Type B pancreatic cell (in vitro differentiated cells): Measurements from ENCODE around the gene HNF4A. TPM values are rescaled to one million over a fixed set of nuclear protein-coding genes. Genes with fewer than 3 reads are reported as not detected.

Experiments used
- DNase-seq: peaks from one replicate; pipeline ENCODE4 v3.0.0; 2021; ENCODE audit warnings: mixed read lengths; ENCODE audit not compliant: unreplicated experiment; ENCODE audit errors: extremely low spot score
- H3K27ac Mint-ChIP-seq: 2 replicates; pipeline ENCODE4 v1.8.0; 2021; ENCODE audit warnings: mild to moderate bottlenecking, mixed read lengths
- H3K27me3 Mint-ChIP-seq: 2 replicates; pipeline ENCODE4 v1.8.0; 2021; ENCODE audit warnings: mixed read lengths
- H3K36me3 Mint-ChIP-seq: 2 replicates; pipeline ENCODE4 v1.8.0; 2021; ENCODE audit warnings: mixed read lengths
- H3K4me1 Mint-ChIP-seq: one replicate; pipeline ENCODE4 v1.8.0; 2021; ENCODE audit warnings: mixed read lengths; ENCODE audit not compliant: unreplicated experiment
- H3K4me3 Mint-ChIP-seq: 2 replicates; pipeline ENCODE4 v1.8.0; 2021; ENCODE audit warnings: mild to moderate bottlenecking, mixed read lengths
- H3K9me3 Mint-ChIP-seq: 2 replicates; pipeline ENCODE4 v1.8.0; 2021; ENCODE audit warnings: mixed read lengths
- CTCF ChIP-seq: fragments of 200-600 bp; sonication (generic); conservative IDR thresholded peaks from 2 replicates; pipeline ENCODE4 v1.5.0; 2021; ENCODE audit warnings: antibody characterized with exemption, mild to moderate bottlenecking
- total RNA-seq: library from RNA; stranded (reverse); gene quantifications from 2 replicates; pipeline ENCODE4 v1.2.1, GENCODE V29; 2021; ENCODE audit warnings: low replicate concordance

Gene HNF4A
- total RNA-seq, 1 donor from 2014 or later = 19.9 TPM

GRCh38 chr20:44431118-44431501 lies 75.6 kb downstream of the HNF4A start:
- no peak for DNase-seq
- Mint-ChIP-seq H3K9me3 (no peaks in the 10 kb centered on the region), H3K36me3 (no peaks in the 10 kb centered on the region), H3K27me3 (peaks cover 15% of the 10 kb centered on the region), H3K4me3 (no peak overlapping the region), H3K4me1 (no peaks in the 10 kb centered on the region), H3K27ac (no peak overlapping the region)
- no peak for TF ChIP-seq CTCF

GRCh38 chr20:44431502-44432234 lies 76.2 kb downstream of the HNF4A start:
- Mint-ChIP-seq H3K36me3 (no peaks in the 10 kb centered on the region), H3K27ac (no peak overlapping the region), H3K9me3 (no peaks in the 10 kb centered on the region), H3K4me3 (no peak overlapping the region), H3K4me1 (no peaks in the 10 kb centered on the region), H3K27me3 (peaks cover 15% of the 10 kb centered on the region)
- DNase-seq = no peak
- TF ChIP-seq CTCF = no peak

GRCh38 chr20:44432618-44433577 lies 77.4 kb downstream of the HNF4A start:
- Mint-ChIP-seq H3K27ac (no peak overlapping the region), H3K9me3 (no peaks in the 10 kb centered on the region), H3K27me3 (peaks cover 9% of the 10 kb centered on the region), H3K36me3 (no peaks in the 10 kb centered on the region), H3K4me3 (no peak overlapping the region), H3K4me1 (no peaks in the 10 kb centered on the region)
- no peak for DNase-seq
- no peak for TF ChIP-seq CTCF

DNA sequence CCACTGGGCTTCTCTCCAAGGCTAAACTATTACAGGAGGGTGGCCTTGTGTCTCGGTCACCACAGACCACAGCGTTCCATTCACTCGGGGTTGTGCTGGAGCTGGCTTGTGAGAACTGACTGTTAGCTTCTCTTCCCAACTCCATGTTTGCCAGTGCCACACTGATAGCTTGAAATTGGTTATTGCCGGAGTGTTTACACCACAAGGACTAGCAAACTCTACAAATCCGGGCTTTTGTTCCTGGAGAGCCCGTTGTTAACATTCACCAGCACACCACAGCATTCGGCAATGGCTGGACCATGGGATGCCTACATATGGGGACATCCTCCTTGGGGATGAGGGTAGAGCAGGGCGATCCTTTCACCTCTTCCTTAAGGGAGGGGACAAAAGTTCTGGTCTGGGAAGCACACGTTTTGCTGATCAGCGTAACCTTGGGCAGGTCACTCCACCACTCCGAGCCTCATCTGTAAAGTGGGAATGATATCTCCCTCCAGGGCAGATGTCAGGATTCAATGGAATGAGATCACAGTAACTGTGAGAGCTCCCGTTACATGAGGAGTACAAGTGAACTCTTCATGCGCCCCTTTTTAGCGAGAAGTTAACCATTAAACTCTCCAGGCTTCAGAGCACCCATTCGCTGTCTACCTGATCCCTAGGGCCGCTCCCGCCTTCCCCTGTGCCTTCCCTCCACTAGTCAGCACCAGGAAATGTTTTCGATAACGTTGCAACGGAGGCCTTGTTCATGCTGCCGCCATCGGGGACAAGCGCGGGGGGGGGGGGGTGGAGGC lies 78.4 kb downstream of the HNF4A start:
- no peak for DNase-seq
- no peak overlapping the region for H3K27ac Mint-ChIP-seq
- H3K36me3 Mint-ChIP-seq = no peaks in the 10 kb centered on the region
- no peaks in the 10 kb centered on the region for H3K4me1 Mint-ChIP-seq
- H3K4me3 Mint-ChIP-seq = no peak overlapping the region
- H3K9me3 Mint-ChIP-seq = no peaks in the 10 kb centered on the region
- peaks cover 9% of the 10 kb centered on the region for H3K27me3 Mint-ChIP-seq
- no peak for TF ChIP-seq CTCF

- no peaks in the 10 kb centered on the region for H3K9me3 Mint-ChIP-seq
- no peak for DNase-seq
- peaks cover 9% of the 10 kb centered on the region for H3K27me3 Mint-ChIP-seq
- no peak overlapping the region for H3K27ac Mint-ChIP-seq
- H3K4me1 Mint-ChIP-seq = no peaks in the 10 kb centered on the region
- no peak overlapping the region for H3K4me3 Mint-ChIP-seq
- TF ChIP-seq CTCF = no peak
- no peaks in the 10 kb centered on the region for H3K36me3 Mint-ChIP-seq
Measured at GRCh38 chr20:44435630-44436335, 80.3 kb downstream of the HNF4A start.
